Pancreas (tissue), 10 donors: ENCODE results near the gene ZNF709. TPM values are rescaled to one million over a fixed set of nuclear protein-coding genes. Genes with fewer than 3 reads are reported as not detected.

Source experiments
- ATAC-seq, 4 donors: fragments of 200-7000 bp; cut with Tn5 transposase; one replicate each; pipeline versions ENCODE4 v1.8.0 to v1.9.1; 2020; ENCODE audit warnings: mild to moderate bottlenecking in 4 of 4, moderate library complexity in 4 of 4
- DNase-seq, 6 donors: peaks; one replicate each; pipeline ENCODE4 v3.0.0-alpha.2; 2020
- FAIRE-seq: peaks from 2 replicates; lab custom pipeline; 2012; peaks lifted over from hg19 to GRCh38; lab: Jason Lieb, UNC
- H3K27ac ChIP-seq, 4 donors: fragments of 200-600 bp; sonication (generic); 1 replicate in 3 of 4; 2 replicates in 1 of 4; pipeline versions ENCODE4 v1.5.0 to v1.8.0; 2020
- H3K27me3 ChIP-seq, 4 donors: fragments of 200-600 bp; one replicate each; pipeline ENCODE4 v1.8.0; 2021
- H3K36me3 ChIP-seq, 3 donors: fragments of 200-600 bp; sonication (generic) in 1 of 3; one replicate each; pipeline versions ENCODE4 v1.5.0 to v1.8.0; 2020 to 2021
- H3K4me1 ChIP-seq, 3 donors: fragments of 200-600 bp; one replicate each; pipeline ENCODE4 v1.8.0; 2021
- H3K4me3 ChIP-seq, 4 donors: fragments of 200-600 bp; sonication (generic) in 2 of 4; one replicate each; pipeline versions ENCODE4 v1.5.0 to v1.8.0; 2020 to 2021
- H3K9me3 ChIP-seq, 4 donors: fragments of 200-600 bp; one replicate each; pipeline ENCODE4 v1.8.0; 2021
- WGBS, 2 donors: extraction: QIAGEN DNeasy Blood & Tissue Kit; methylation state at CpG; one replicate each; pipeline ENCODE4 v1.1.7; 2013; 5-methylcytosine and 5-hydroxymethylcytosine counted together
- intact Hi-C, 3 donors: fragments of 100-400 bp; cut with DNase I; formaldehyde crosslinking; loops; one replicate each; pipeline versions ENCODE4 v1.11.1 to v1.14.2; 2022
- polyA plus RNA-seq, 2 donors: library from polyadenylated mRNA; stranded (reverse); fragments of 200-250 nt; gene quantifications; one replicate each; pipeline ENCODE4 v1.2.3, GENCODE V29; 2013
- total RNA-seq, 6 donors: library from RNA; stranded (reverse); fragmentation: NEBNext Ultra II Directional in 4 of 6; extraction: Animal tissue kit (Norgen Biotek cat#: 25700) in 4 of 6; gene quantifications; one replicate each; pipeline versions ENCODE4 v1.2.1 to v1.2.4, GENCODE V29; 2021 to 2023
- TF ChIP-seq, protein P1 (sequence below), 4 donors: fragments of 200-600 bp; sonication (generic) in 3 of 4; IDR thresholded peaks; one replicate each; pipeline versions ENCODE4 v1.5.0 to v1.8.0; 2021; ENCODE audit warnings: antibody characterized with exemption in 4 of 4
- donor health status: healthy with polysubstance abuse.
- donor health status: DM: no; HTN: no; CAD: no; lungs with moderate emphysema.
- donor health status: DM: no; HTN: no; CAD: no.
- donor health status: control.
- donor health status: control.
- donor health status: Bipolar disorder and iron deficiency.
- donor health status: DM: yes; HTN: yes; CAD: no.
- donor health status: DM: no; HTN: no; CAD: no.
- donor health status: DM: no; HTN: no; CAD: no.
- donor health status: DM: yes; HTN: yes; CAD: no.

Gene ZNF709
- total and polyA plus RNA-seq, 8 donors, result 0.56 to 2.5 (median 1.6) TPM

DNA sequence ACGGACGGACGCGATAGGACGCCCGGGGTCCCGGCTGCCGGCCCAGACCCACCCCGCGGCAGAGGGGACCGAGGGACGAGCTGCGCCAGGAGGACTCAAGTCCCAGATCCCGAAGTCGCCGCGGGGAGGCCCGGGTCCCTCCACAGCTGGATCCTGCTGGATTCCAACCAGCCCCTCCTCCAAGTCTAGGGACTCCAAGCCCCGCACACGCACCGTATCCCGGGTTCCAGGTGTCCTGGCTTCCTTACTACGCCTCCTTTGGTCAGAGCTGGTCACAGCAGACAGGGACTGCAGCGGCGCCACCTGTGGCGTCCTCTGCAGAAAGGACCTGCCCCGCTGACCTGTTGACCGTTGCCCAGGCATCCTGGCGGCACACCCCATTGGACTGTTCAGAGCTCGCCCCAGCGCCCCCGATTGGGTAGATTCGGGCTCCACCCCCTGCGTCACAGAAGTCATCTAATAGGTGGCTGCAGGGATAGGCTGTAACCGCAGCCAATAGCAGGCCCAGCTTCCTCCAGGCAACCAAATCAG lies 29.0 kb upstream of the ZNF709 start:
- 10 to 23% methylated on average over 35 of the region's 35 CpGs for WGBS, 2 donors
- Histone ChIP-seq H3K27me3 (no peaks in the 10 kb centered on the region), H3K4me1 (no peaks in the 10 kb centered on the region), H3K4me3 (peak overlapping the region in 2 of 4 donors; percentile 14), H3K27ac (no peak overlapping the region), H3K9me3 (no peaks in the 10 kb centered on the region), H3K36me3 (no peaks in the 10 kb centered on the region)
- DNase-seq (peak; percentile 24 to 90 (median 38)), ATAC-seq (peak; percentile 24 to 94 (median 82)), FAIRE-seq (no peak)
- TF ChIP-seq, protein P1, sequence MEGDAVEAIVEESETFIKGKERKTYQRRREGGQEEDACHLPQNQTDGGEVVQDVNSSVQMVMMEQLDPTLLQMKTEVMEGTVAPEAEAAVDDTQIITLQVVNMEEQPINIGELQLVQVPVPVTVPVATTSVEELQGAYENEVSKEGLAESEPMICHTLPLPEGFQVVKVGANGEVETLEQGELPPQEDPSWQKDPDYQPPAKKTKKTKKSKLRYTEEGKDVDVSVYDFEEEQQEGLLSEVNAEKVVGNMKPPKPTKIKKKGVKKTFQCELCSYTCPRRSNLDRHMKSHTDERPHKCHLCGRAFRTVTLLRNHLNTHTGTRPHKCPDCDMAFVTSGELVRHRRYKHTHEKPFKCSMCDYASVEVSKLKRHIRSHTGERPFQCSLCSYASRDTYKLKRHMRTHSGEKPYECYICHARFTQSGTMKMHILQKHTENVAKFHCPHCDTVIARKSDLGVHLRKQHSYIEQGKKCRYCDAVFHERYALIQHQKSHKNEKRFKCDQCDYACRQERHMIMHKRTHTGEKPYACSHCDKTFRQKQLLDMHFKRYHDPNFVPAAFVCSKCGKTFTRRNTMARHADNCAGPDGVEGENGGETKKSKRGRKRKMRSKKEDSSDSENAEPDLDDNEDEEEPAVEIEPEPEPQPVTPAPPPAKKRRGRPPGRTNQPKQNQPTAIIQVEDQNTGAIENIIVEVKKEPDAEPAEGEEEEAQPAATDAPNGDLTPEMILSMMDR (IDR thresholded peaks at IDR 0.05), result peak in 1 of 4 donors; percentile 23
- intact Hi-C loops, result no loop called here

DNA sequence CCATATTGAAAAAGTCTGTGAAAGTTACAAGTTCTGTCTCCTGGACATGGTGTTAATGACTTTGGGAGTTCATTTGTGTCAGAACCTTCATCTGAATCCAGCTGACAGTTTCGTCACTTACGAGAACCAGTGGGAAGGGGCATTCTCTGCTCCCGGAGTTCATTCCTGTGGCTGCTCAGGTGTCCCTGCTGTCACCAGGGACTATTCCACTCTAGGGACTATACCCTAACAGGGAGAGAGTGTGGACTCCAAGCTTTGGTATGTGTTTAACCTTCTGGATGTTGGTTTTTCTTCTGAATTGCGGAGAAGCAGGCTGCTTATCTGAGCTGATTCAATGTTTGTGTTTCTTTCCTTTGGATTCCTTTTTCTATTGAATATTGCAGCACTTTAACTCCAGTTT lies 12.4 kb upstream of the ZNF709 start:
- intact Hi-C loops, result no loop called here
- H3K27ac ChIP-seq, result no peak overlapping the region
- FAIRE-seq, result no peak

DNA sequence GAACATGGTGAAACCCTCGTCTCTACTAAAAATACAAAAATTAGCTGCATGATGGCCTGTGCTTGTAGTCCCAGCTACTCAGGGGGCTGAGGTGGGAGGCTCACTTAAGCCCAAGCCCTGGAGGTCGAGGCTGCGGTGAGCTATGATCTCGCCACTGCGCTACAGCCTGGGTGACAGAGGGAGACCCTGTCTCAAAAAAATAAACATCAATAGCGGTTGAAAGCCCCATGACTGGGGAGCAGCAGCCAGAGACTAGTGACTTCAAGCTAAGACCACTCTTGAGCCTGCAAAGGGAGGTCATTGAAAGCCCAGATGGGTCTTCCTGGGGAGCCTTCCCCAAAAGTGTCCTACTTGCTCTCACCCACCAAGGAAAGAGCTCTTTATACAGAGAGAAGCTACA lies 11.9 kb upstream of the ZNF709 start:
- no peaks in the 10 kb centered on the region for H3K4me1 ChIP-seq
- no peak for ATAC-seq
- intact Hi-C loops, result no loop called here
- TF ChIP-seq, protein P1 (IDR thresholded peaks at IDR 0.05), result no peak
- FAIRE-seq, result no peak
- no peaks in the 10 kb centered on the region for H3K36me3 ChIP-seq
- H3K4me3 ChIP-seq, result no peak overlapping the region
- no peaks in the 10 kb centered on the region for H3K9me3 ChIP-seq
- WGBS, 2 donors, result 86 to 91% methylated on average over 6 of the region's 6 CpGs
- no peak overlapping the region for H3K27ac ChIP-seq
- no peaks in the 10 kb centered on the region for H3K27me3 ChIP-seq
- no peak for DNase-seq

More for the DNA sequence above, 12.4 kb upstream of the ZNF709 start:
- Histone ChIP-seq H3K4me1 (no peaks in the 10 kb centered on the region), H3K27me3 (no peaks in the 10 kb centered on the region), H3K36me3 (no peaks in the 10 kb centered on the region), H3K9me3 (no peaks in the 10 kb centered on the region), H3K4me3 (no peak overlapping the region)
- 51 to 64% methylated on average over 4 of the region's 4 CpGs for WGBS, 2 donors
- no peak for ATAC-seq
- DNase-seq, result no peak
- TF ChIP-seq, protein P1 (IDR thresholded peaks at IDR 0.05), result no peak

DNA sequence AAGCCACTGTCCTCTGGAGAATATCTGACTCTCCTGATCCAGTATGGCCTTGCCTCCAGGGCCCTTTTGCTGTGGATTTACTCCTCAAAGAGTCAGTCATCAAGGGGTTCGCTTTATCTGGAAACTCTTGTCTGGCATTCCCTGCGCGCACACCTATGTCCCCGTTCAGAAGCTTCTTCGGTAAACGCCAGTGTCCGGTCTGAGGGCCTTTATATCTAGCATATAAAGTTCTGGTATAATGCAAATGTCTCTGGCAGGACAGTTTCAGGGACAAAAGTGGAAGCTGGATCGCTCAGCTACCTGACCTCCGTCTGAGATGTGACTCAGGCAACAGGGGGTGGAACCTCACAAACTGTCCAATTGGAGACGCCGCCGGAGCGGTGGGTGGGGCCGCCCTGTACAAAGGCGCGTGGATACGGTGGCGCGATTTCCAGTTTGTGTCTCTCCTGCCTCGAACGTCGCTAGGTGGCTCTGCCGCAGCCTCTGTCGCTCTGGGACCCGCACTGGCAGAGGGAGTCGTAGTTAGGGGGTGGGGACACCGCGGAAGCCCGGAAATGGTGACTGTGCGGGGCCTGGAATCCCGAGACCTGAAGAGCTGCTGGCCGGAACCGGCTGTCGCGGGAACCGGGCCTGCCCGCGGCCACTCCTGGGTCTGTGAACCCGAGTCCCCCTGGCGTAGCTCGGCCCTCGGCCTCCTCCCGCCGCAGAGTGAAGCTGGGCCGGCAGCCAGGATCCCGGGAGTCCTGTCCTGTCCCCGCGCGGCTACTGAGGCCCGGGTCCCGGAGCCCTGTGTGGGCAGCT lies 10.6 kb upstream of the ZNF709 start:
- TF ChIP-seq, protein P1 (IDR thresholded peaks at IDR 0.05), result no peak
- no peaks in the 10 kb centered on the region for H3K36me3 ChIP-seq
- H3K4me3 ChIP-seq, result peak overlapping the region; percentile 41 to 59 (median 50)
- H3K27ac ChIP-seq, result peak overlapping the region; percentile 72 to 94 (median 90)
- 0 to 1% methylated on average over 49 to 51 of the region's 51 CpGs for WGBS, 2 donors
- peak; percentile 99 to 100 (median 99) for ATAC-seq
- intact Hi-C loops, result no loop called here
- H3K9me3 ChIP-seq, result no peaks in the 10 kb centered on the region
- H3K27me3 ChIP-seq, result no peaks in the 10 kb centered on the region
- DNase-seq, result peak; percentile 93 to 98 (median 96)
- H3K4me1 ChIP-seq, result no peaks in the 10 kb centered on the region
- peak; percentile 84 for FAIRE-seq
